HG03175 (cell line): Measurements from ENCODE around the gene ADAMTS4.

Experiments used
- ATAC-seq: cut with Tn5 transposase; IDR thresholded peaks from one replicate; pipeline ENCODE4 v1.9.1; 2021; ENCODE audit warnings: mild to moderate bottlenecking, moderate library complexity; ENCODE audit not compliant: unreplicated experiment

ADAMTS4 gene

GRCh38 chr1:161196521-161197451 is 2.1 kb downstream of the ADAMTS4 start:
- ATAC-seq = no peak

GRCh38 chr1:161196111-161196510 is 2.7 kb downstream of the ADAMTS4 start:
- ATAC-seq = no peak

- no peak for ATAC-seq
Observed at GRCh38 chr1:161195171-161195570, 3.7 kb downstream of the ADAMTS4 start.

- ATAC-seq = no peak
Observed at GRCh38 chr1:161193561-161194235, 5.2 kb downstream of the ADAMTS4 start.

GRCh38 chr1:161192476-161193465 is 6.1 kb downstream of the ADAMTS4 start:
- ATAC-seq = peak; percentile 73

GRCh38 chr1:161191971-161192370 is 6.9 kb downstream of the ADAMTS4 start:
- ATAC-seq = no peak

- no peak for ATAC-seq
Observed at GRCh38 chr1:161190962-161191521, 7.8 kb downstream of the ADAMTS4 start.

- ATAC-seq = no peak
Observed at GRCh38 chr1:161189036-161189435, 9.8 kb downstream of the ADAMTS4 start.

- ATAC-seq = no peak
Observed at GRCh38 chr1:161188381-161188780, 10.5 kb downstream of the ADAMTS4 start.

- no peak for ATAC-seq
Observed at GRCh38 chr1:161187311-161187710, 11.5 kb downstream of the ADAMTS4 start.

- ATAC-seq = peak; percentile 37
Observed at GRCh38 chr1:161185732-161186311, 13.0 kb downstream of the ADAMTS4 start.

GRCh38 chr1:161185282-161185682 is 13.6 kb downstream of the ADAMTS4 start:
- peak; percentile 69 for ATAC-seq

- ATAC-seq = peak; percentile 49
Observed at GRCh38 chr1:161182214-161182613, 16.6 kb downstream of the ADAMTS4 start.

GRCh38 chr1:161180639-161181038 is 18.2 kb downstream of the ADAMTS4 start:
- ATAC-seq = no peak

GRCh38 chr1:161179698-161180097 is 19.2 kb downstream of the ADAMTS4 start:
- no peak for ATAC-seq

- ATAC-seq = no peak
Observed at GRCh38 chr1:161177936-161178244, 21.0 kb downstream of the ADAMTS4 start.

- peak; percentile 80 for ATAC-seq
Observed at GRCh38 chr1:161177112-161177935, 21.5 kb downstream of the ADAMTS4 start, which contains the start of gene B4GALT3. Gene B4GALT3 (minus strand): TSS chr1:161177507. CDS start chr1:161176060, 1,447 bp downstream.

GRCh38 chr1:161176468-161177111 is 22.3 kb downstream of the ADAMTS4 start:
- ATAC-seq = no peak
